ENCODE measurements around the gene AKR1B1.

Gene AKR1B1

DNA sequence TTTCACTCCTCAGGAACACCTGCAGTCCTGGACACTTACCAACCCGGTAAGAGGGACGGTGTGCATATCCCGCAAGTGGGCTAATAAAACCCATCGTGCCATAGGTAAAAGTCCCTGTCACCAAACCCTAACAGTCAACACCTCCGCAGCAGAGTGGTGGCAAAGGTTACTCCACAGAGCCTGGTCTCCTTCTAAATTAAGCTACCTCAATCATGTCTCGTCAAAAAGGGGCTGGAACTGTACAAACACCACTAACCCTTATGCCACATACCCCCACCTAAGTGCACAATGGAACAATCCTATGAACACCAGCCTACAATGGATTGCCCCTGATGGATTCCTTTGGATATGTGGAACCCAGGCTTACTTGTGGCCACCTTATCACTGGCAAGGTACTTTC, 9.6 kb upstream of the AKR1B1 start:
- DNase-seq = no peak

DNA sequence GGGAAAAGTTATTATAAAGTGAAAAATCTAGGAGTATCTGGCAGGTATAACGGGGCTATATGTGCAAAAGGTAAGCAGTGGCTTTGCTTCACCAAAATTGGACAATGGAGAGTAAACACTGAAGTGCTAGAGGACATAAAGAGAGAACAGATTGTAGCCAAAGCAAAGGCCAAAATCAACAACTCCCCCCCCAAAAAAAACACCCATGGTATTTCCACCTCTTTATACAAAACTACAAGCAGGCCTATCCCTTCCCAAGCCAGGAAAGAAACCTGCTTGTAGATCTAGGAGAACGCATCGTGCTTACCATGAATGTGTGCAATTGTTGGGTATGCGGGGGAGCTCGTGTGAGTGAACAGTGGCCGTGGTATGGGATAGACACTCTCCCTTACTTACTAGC, 9.2 kb upstream of the AKR1B1 start:
- DNase-seq = no peak

DNA sequence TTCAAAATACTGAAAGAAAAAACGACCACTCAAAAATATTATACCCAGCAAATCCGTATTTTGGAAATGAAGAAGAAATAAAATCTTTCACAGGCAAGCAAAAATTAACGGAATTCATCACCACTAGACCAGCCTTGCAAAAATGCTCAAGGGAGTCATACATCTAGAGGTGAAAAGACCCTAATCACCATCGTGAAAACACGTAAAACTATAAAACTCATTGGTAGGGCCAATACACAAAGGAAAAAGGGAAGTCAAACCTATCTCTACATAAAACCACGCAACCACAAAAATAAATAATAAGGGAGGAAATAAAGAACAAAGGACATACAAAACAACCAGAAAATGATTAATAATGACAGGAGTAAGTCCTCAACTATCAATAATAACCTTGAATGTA, 6.6 kb upstream of the AKR1B1 start:
- no peak for DNase-seq

DNA sequence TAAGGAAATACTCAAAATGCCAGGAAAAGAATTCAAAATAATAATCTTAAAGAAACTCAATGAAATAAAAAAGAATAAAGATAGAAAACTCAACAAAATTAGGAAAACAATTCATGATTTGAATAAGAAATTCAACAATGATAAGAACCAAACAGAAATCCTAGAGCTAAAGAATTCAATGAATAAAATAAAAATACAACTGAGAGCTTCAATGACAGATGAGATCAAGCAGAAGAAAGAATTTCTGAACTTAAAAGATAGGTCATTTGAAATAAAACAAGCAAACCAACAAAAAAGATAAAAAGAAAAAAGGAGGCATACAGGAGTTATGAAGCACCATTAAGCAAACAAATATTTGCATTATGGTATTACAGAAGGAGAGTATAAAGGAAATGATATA, 5.6 kb upstream of the AKR1B1 start:
- DNase-seq = no peak

DNA sequence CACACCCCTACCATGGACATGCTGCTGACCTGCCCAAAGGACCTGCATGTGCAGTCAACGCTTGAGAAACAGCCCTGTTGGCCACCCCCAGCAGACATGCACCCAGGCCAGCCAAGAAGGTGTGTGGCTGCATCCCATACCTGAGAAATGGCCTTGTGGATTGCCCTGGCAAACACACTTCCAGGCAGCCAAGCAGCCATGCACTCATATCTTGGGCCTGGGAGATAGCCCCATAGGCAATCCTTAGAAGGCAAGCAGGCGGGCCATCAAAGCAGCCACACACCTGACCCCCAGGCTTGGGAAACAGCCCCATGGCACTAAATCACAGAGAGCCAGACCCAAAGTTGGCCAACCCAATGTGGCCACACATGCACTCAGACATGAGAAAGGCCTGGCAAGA, 4.9 kb upstream of the AKR1B1 start:
- no peak for DNase-seq

DNA sequence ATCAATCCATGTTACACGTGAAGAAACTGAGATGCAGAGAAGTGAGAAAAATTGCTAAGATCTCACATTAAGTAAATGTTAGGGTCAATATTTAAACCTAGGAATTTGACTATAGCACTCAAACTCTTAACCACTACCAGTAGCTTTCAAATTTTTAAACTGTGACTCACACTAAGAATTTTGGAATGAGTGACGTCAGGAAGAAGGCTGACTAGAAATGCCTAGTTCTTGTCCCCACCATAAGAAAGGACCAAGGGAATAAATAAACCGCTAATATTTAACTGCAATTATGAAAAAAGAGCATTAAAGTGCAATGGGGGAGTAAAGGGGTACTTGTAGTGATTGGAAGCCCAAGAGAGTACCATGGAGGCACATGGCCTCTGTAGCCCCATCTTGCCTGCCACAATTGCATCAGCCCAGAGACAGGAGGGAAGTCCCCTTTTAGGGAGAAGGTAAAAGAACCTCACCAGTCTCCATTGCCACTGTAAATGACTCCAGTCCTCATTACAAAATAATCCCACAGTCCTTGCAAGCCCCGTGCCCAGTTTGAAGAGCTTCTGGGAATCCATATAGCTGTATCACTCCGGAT, 3.5 kb upstream of the AKR1B1 start:
- no peak for DNase-seq

DNA sequence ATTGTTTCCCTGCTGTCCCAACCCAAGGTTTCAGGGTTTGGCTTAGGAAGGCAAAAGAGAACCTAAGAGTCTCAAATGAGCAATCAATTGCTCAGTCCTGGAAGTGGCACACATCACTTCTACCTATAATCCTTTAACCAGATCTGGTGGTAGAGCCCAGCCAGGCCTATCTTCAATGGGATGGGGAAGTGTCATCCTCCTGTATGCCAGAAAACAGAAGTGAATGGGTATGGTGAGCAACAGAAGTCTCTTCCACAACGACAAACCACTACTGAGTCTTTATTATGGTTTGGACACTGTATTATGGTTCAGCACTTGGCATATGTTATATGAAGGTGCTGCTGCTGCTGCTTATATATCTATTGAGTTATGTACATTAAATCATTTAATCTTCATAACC, 3.0 kb upstream of the AKR1B1 start:
- no peak for DNase-seq

DNA sequence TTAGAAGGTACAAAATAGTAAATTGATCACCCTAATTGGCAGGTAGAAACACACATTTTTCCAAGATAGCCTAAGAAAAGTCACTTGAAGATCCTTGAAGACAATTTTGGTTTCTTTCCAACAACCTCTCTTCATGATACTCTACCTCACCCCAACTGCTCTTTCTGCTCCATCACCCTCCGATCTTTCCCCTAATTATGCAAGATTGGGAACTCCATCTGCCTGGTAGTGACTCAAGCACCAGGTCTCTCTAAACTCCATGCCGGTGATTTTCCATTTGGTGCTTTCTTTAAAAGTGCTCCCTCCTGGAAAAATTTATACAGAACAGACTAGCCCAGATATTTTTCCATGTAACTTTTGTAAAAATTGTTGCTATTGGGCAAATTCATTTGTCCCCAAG, 1.1 kb upstream of the AKR1B1 start:
- no peak for DNase-seq

DNA sequence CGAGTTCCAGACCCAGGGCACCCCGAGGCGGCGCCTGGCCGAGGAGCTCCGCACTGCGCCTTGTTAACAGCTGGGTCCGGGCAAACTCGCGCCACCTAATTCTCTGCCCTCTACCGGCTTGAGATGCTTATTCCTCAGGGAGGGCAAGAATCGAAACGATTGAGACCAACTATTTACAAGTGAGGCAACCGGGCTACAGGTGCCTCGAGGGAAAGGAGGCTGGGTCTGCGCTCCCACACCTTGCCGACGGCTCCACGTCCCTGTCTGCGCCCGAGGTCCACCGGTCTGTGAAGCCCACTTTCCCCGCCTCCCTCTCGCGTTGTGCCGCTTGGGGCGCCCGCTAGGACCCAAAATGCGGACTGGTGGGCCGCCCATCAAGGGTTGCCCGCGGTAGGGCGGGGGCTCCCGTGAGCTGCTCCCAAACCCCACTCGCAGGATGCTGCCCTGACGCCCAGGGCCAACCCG, 527 bp downstream of the AKR1B1 start:
- no peak for DNase-seq

DNA sequence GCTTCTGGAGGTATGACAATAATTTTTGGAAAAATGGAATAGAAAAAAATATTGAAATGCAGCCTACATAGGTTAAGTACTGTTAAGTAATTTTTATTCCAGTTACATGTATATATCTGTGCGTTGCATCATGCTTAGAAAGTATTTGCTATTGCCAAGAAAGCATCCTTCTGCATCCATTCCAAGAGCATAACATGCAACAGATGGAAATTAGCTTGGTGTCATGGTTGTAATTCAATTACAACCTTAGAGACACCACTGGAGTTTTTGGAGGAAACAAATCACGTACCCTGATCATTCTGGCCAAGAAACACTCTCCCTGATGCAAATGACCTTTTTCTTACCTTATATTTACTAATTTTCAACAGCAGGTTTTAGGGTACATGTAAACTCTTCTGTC, 1.7 kb downstream of the AKR1B1 start:
- DNase-seq = no peak

DNA sequence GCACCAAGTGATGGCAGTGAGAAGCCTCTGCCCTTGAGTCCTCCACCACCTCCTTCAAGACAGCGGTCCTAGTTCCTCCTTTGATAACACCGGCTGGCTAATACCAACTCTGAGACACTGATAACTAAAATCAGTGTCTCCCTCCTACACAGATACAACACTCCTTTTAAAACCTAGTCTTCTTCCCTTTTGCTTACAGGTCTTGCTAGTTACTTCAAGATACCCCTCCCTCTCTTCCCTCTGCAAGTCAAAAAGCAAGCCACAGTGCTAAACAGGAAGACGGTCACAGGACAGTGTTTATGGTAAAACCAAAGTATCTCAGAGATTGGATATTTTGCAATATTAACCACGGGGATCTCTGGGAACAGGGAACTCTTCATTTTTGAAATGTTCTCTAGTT, 4.6 kb downstream of the AKR1B1 start:
- DNase-seq = no peak

DNA sequence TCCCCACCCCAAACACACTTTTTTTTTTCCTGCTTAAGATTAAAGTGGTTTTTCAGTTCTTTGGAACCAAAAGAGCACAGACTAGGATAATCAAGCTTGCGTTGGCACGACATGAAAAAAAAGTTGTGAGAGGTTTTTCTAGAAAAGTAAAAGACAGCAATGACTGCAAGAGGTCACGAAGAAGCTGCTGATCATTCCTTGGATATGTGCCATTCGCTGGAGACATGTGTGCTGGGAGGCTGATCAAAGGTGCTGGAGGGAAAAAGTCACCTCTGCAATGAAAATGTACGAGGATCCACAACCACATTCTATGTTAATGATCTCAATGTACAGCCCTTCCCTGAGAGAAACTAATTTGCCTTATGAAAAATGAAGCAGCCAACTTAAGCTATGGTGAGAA, 5.4 kb downstream of the AKR1B1 start:
- no peak for DNase-seq

DNA sequence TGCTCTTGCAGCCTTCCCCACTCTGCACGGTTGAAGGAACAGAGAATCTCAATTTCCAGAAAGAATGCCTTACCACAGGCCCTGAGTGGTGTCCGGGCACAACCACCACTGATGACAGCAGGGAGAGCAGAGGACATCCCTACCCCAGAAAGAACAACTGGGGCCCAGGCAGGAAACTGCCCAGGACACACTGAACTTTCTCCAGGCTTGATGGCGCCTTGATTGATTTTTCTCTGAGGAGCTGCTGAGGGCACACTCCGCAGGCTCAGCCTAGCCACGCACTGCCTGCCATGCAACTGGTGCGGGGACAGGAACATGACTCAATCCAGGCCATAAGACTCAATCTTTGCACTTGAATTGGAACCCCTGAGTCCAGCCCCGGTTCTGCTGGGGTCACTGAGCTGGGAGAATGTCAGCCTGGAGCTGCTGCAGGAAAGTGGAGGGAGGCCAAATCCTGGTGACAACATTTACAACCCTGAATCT, 5.9 kb downstream of the AKR1B1 start:
- no peak for DNase-seq

DNA sequence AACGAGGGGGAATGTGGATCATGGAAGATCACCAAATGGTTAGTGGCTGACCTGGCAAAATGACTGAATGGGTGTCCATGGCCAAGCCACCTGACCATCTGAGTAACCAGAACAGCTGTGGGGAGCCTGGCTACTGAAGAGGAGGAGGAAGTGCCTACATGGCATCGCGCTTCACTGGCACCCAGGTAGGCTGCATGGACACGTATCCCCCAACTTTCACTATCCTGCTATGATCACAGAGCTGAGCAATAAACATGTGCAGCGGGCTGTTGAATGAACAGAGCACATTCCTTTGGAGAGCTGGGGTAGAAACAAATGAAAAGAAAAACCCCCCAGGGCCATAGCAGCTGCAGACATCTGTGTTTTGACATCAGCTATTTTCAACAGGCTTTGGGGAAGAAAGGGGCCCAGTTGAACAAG, 6.5 kb downstream of the AKR1B1 start:
- no peak for DNase-seq

DNA sequence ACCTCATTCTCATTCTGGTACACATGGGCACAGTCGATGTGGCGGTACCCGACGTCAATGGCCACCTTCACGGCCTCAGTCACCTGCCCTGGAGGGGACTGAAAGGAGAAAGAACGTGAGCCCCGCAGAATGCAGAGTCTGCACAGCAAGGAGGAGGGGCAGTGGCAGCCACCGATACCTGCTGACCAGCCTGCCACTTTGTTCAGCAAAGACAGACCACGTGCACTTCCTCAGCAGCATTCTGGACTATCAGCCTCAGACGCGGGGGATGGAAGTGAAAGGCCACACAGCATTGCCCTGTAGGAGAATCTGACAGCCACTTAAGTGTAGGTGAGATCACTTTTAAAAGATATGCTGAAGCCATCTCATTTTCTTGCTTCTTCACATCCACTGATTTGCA, 7.2 kb downstream of the AKR1B1 start:
- DNase-seq = no peak

DNA sequence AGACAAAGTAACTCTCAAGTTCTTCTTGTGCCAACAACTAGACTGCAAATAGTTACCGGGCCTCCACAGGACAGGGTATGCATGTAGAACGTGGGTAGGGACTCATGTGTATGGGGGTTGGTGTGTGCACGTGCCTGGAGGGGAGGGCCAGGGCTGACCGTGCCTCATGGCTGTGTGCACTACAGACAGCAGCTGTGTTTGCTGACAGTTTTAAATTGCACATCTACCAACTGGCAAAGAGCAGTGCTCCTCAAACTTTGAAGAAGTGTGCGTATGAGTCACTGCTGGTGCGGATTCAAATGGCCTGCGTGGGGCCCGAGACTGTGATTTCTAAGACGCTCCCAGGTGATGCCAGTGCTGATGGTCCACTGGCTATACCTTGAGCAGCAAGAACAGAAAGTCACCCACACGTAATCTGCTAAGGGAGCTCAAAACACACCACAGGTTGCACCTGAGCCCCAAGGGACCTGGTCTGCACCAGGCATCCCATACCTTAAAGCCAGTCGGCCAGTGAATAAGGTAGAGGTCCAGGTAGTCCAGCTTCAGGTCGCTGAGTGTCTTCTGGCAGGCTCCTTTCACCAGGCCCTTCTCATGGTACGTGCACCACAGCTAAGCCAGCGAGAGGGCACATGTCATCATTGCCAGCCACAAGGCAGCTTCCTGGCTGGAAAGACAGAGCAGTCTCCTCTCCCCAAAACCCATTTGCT, 8.5 kb downstream of the AKR1B1 start:
- DNase-seq = no peak

DNA sequence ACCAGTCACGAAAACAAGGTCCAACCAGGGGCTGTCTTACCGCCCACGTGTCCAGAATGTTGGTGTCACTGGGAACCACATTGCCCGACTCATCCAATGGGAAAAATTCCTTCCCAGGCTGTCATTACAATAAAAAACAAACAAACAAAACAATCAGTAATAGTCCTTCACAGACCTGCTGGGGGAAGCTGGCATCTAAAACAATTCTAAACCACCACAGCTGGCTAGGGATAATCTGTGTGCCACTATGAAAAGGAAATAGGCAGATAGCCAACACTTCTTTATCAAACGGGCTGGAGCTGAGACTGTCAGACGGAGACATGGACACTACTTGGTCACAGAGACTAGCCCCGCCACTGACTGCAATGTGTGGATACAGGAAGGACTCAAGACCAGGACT, 9.2 kb downstream of the AKR1B1 start:
- DNase-seq = no peak

DNA sequence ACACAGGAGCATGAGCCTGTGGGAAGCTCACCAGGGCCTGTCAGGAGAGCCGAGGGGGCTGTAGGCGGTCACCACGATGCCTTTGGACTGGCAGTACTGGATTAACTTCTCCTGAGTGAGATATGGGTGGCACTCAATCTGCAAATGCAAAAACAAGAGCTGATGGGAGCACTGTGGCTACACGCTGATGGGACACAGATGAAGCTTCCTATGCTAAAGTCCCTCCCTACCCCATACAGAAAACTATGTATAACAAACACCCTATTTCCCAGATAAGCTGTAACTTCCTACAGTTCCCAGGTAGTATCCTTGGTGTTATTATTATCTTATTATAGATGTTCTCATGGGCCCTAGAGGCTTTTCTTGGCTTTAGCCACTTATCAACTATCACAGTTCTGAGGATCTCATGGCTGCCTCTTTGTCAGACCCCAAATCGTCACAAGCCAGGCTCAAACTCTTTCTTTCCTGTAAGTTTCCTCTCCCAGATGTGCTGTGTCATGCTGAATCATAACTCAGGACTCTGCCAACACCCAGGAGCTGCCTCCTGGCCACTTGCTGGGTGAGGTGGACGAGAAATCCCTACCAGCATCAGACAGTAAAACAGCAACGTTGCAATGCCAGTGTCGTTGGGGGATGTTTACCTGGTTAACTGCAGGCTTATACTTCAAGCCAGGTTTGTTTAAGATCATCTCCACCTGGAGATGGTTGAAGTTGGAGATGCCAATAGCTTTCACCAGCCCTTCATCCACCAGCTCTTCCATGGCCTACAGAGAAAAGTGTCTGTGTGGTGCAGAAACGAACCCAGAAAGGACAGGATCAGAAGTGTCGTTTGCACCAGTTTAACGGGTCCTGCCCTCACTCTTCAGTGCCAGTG, 10.3 kb downstream of the AKR1B1 start:
- DNase-seq = no peak

DNA sequence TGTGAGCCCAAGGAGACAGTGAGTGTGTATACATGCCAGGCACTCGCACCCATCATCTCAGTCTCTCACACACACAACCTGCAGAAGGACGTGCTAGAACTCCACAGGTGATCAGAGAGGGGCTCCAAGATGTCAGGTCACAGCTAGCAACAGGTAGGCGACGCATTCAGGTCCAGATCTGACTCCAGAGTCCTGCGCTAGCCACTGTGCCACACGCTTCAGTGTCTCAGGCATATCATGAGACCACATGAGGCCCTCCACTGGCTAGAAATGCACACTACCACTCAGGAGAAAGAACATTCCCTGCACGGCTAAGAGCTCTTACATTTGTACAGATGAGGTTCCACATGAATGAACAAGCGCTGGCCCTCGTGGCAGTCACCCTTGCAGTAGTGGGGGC, 11.5 kb downstream of the AKR1B1 start:
- DNase-seq = no peak

DNA sequence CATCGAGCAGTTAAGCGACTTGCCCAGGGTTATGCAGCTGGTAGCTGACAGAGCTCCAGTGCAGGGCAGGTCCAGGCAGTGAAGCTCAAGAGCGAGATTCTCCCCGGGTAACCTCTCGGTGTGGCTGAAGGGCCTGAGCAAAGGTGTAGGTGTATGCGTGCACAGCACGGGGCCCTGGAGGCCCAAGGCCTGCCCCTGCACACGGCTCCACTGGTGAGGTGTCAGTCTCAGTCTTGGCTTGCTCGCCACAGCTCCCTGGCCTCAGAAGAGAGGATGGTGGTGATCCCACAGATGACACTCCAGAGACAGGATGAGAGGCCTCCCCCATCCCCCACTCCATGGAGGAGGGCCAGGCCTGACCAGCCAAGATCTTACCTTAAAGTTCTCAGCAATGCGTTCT, 12.0 kb downstream of the AKR1B1 start:
- no peak for DNase-seq

DNA sequence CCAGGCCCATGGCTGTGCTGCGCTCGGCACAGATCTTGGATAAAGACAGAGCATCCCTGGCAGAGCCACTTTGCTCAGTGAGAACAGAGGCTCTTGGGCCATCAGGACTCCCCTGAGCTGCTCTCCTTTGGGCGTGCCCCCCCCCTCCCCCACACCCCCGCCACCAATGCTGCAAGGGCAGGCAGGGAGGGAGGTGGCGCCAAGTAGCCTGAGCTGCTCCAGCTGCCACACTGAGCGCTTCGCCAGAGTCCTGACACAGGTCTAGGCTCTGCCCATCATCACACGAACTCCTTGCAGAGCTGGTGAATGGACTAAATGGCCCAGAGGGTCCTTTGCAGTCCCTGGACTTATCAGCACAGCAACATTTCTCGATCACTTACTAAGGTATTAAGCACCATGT, 12.5 kb downstream of the AKR1B1 start:
- no peak for DNase-seq

DNA sequence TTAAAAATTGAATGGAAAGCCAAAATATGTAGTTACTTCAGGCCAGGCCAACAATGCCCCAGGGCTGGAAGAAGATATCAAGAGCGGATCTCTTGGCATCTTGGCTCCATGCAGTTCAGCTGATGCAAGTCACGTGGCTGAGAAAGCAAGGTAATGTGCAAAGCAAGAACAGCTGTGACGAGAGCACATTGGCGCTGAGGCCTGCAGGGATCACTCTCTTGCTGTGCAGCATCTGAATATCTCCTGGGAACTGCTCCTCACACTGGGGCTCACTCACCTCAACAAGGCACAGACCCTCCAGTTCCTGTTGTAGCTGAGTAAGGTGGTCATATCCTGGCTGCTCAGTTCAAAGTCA, 14.0 kb downstream of the AKR1B1 start:
- no peak for DNase-seq

DNA sequence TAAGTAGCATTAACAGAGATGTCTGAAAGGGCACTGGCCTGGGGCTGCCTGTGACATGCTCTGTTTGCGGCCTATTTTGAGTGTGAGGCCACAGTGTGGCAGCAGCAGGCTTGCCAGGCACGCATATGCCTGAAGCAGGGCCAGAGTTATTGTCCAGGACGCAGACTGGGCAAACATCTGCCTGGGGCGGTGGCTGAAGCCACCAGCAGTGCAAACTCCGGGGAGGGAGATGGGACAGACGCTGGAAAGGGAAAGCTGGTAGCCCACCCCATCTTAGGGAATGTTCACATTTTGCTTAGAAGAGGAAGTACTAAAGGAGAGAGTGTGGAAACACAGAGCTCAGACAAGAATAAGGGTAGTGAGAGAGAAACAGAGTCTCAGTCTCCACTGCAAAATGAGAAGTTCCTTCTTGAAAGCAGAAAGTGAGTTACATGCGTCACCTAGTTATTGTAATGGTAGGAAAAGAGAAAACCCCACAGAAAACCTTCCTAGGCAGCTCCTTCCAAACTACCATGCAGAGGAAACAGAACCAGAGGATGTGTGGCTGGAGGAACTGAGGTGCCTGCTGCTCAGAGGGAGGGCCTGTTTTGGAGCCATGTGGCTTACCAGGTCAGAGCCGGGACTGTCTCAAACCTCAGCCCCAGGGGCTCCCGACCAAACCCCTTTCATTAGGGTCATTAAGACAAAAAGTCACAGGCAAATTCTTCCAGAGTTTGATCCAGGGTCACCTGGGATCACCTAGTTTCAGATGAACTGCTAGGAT, 14.5 kb downstream of the AKR1B1 start:
- no peak for DNase-seq
